A673 (cell line): Measurements from ENCODE around the gene ARHGAP30.

Experiments
- CTCF ChIP-seq: fragments of 300-800, 200-600 bp; sonication (generic); conservative IDR thresholded peaks from 2 replicates; pipeline ENCODE4 v1.5.1; 2017; ENCODE audit warnings: low read depth, mild to moderate bottlenecking, antibody characterized with exemption, low read length, moderate library complexity, mixed read lengths
- EZH2 ChIP-seq: fragments of 200-600 bp; sonication (generic); IDR thresholded peaks from 2 replicates; pipeline ENCODE4 v1.6.1; 2017; ENCODE audit warnings: borderline replicate concordance, low read depth, mild to moderate bottlenecking, mixed read lengths, antibody characterized with exemption, low read length; ENCODE audit not compliant: poor library complexity, severe bottlenecking

GRCh38 chr1:161073474-161074121 is 3.9 kb upstream of the ARHGAP30 start:
- TF ChIP-seq EZH2 (no peak), CTCF (no peak)
